A673 (cell line): ENCODE results near the gene PLB1. TPM values are rescaled to one million over a fixed set of nuclear protein-coding genes. Genes with fewer than 3 reads are reported as not detected.

Source experiments
- BruUV-seq: library from RNA; stranded (reverse); fragments of 400-500 nt; replicated peaks from 2 replicates; lab custom pipeline; 2021; lab: Mats Ljungman, UMichigan
- CTCF ChIA-PET: fragments of 300-600 bp; sonication (Branson Sonifier 250); formaldehyde crosslinking; loops from one replicate; lab custom pipeline; 2022; ENCODE audit warnings: antibody characterized with exemption; lab: Charles Lee
- POLR2A ChIA-PET: fragments of 300-600 bp; sonication (Branson Sonifier 250); formaldehyde crosslinking; loops from one replicate; lab custom pipeline; 2022; ENCODE audit warnings: antibody characterized with exemption; ENCODE audit not compliant: low non-redundant PET; lab: Charles Lee
- DNase-seq: peaks from one replicate; pipeline ENCODE4 v3.0.0-alpha.2; 2015; ENCODE audit warnings: low spot score
- H3K27ac ChIP-seq: fragments of 200-600 bp; sonication (generic); 2 replicates; pipeline ENCODE4 v1.5.1; 2016; ENCODE audit warnings: mixed run types, low read depth, mild to moderate bottlenecking, mixed read lengths, antibody characterized with exemption, low read length; ENCODE audit not compliant: poor library complexity, severe bottlenecking
- H3K27me3 ChIP-seq: fragments of 200-600 bp; sonication (generic); replicated peaks from 2 replicates; pipeline ENCODE4 v1.6.1; 2017; ENCODE audit warnings: mixed run types, low read depth, mild to moderate bottlenecking, mixed read lengths, antibody characterized with exemption, low read length; ENCODE audit not compliant: insufficient read depth, poor library complexity
- H3K36me3 ChIP-seq: fragments of 200-600 bp; sonication (generic); 2 replicates; pipeline ENCODE4 v1.6.1; 2016; ENCODE audit warnings: mixed run types, mild to moderate bottlenecking, mixed read lengths, antibody characterized with exemption, low read length; ENCODE audit not compliant: insufficient read depth, poor library complexity, severe bottlenecking
- H3K4me1 ChIP-seq: fragments of 200-600 bp; sonication (generic); 2 replicates; pipeline ENCODE4 v1.6.1; 2017; ENCODE audit warnings: mixed run types, mild to moderate bottlenecking, mixed read lengths, antibody characterized with exemption, low read length; ENCODE audit not compliant: insufficient read depth, poor library complexity, severe bottlenecking
- H3K4me3 ChIP-seq: fragments of 200-600 bp; sonication (generic); 2 replicates; pipeline ENCODE4 v1.5.1; 2016; ENCODE audit warnings: low read depth, mixed run types, mild to moderate bottlenecking, mixed read lengths, low read length; ENCODE audit not compliant: poor library complexity, severe bottlenecking
- H3K9me3 ChIP-seq: fragments of 200-600 bp; sonication (generic); 2 replicates; pipeline ENCODE4 v1.6.1; 2016; ENCODE audit warnings: mixed run types, low read depth, mild to moderate bottlenecking, mixed read lengths, antibody characterized with exemption, low read length; ENCODE audit not compliant: poor library complexity, severe bottlenecking
- EZH2 ChIP-seq: fragments of 200-600 bp; sonication (generic); IDR thresholded peaks from 2 replicates; pipeline ENCODE4 v1.6.1; 2017; ENCODE audit warnings: borderline replicate concordance, low read depth, mild to moderate bottlenecking, mixed read lengths, antibody characterized with exemption, low read length; ENCODE audit not compliant: poor library complexity, severe bottlenecking
- intact Hi-C: fragments of 100-400 bp; cut with micrococcal nuclease; formaldehyde crosslinking; loops from one replicate; pipeline ENCODE4 v1.10.0; 2022; ENCODE audit not compliant: unreplicated experiment
- total RNA-seq: library from RNA; stranded (reverse); gene quantifications from 2 replicates; pipeline ENCODE4 v1.2.3, GENCODE V29; 2021
- TF ChIP-seq, protein P1 (sequence below): fragments of 300-800, 200-600 bp; sonication (generic); conservative IDR thresholded peaks from 2 replicates; pipeline ENCODE4 v1.5.1; 2017; ENCODE audit warnings: low read depth, mild to moderate bottlenecking, antibody characterized with exemption, low read length, moderate library complexity, mixed read lengths

PLB1 gene
- total RNA-seq, 1 experiment from 2014 or later = 0.39 TPM

DNA sequence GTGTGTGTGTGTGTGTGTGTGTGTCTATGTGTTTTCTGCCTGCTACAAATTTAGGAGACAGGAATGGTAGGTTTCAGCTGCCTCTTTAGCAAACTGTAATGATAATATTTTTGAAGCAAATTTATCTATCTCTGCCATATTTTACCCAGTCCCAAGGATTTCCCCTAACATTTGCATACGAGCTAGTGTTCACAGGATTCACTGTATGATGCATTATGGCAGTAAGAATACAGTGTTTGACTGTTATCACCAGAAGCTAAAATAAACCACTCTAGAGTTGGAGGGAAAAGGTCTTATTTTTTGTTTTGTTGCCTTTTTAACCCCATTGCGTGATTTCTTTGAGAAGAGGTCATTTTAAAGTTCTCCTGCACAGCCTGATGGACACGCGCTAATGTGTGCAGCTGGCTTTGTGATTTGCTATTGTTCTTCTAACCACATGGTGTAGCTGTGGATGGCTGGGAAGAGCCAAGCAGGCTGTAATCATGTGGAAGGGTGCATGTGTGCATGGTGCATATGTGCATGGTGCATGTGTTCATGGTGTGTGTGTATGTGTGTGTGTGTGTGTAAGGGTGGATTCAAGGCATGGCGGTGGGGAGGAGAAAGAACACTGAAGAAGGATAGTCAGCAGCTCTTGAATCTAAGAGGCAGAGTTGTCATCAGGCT, 62.4 kb downstream of the PLB1 start:
- no peaks in the 10 kb centered on the region for H3K27me3 ChIP-seq
- ChIA-PET POLR2A (no interaction called here), CTCF (interaction anchor here (0.6 to 0.8 kb wide), 2 partner anchors 66 to 251 kb away, joined by 3 to 4 read pairs; no protein-coding TSS in a partner anchor)
- no TSS peak for BruUV-seq
- no peak overlapping the region for H3K27ac ChIP-seq
- TF ChIP-seq EZH2 = no peak
- TF ChIP-seq, protein P1, sequence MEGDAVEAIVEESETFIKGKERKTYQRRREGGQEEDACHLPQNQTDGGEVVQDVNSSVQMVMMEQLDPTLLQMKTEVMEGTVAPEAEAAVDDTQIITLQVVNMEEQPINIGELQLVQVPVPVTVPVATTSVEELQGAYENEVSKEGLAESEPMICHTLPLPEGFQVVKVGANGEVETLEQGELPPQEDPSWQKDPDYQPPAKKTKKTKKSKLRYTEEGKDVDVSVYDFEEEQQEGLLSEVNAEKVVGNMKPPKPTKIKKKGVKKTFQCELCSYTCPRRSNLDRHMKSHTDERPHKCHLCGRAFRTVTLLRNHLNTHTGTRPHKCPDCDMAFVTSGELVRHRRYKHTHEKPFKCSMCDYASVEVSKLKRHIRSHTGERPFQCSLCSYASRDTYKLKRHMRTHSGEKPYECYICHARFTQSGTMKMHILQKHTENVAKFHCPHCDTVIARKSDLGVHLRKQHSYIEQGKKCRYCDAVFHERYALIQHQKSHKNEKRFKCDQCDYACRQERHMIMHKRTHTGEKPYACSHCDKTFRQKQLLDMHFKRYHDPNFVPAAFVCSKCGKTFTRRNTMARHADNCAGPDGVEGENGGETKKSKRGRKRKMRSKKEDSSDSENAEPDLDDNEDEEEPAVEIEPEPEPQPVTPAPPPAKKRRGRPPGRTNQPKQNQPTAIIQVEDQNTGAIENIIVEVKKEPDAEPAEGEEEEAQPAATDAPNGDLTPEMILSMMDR = no peak
- H3K4me3 ChIP-seq = no peak overlapping the region
- no peaks in the 10 kb centered on the region for H3K36me3 ChIP-seq
- no peaks in the 10 kb centered on the region for H3K9me3 ChIP-seq
- no peaks in the 10 kb centered on the region for H3K4me1 ChIP-seq
- intact Hi-C loops = no loop called here
- DNase-seq = no peak

GRCh38 chr2:28558918-28559317, 63.1 kb downstream of the PLB1 start:
- CTCF ChIA-PET = no interaction called here
- H3K36me3 ChIP-seq = no peaks in the 10 kb centered on the region
- TF ChIP-seq EZH2 = no peak
- TF ChIP-seq, protein P1 = no peak
- BruUV-seq = no TSS peak
- no peaks in the 10 kb centered on the region for H3K4me1 ChIP-seq
- DNase-seq = no peak
- intact Hi-C loops = no loop called here
- no peak overlapping the region for H3K4me3 ChIP-seq
- H3K9me3 ChIP-seq = no peaks in the 10 kb centered on the region
- POLR2A ChIA-PET = no interaction called here
- H3K27me3 ChIP-seq = no peaks in the 10 kb centered on the region
- no peak overlapping the region for H3K27ac ChIP-seq

DNA sequence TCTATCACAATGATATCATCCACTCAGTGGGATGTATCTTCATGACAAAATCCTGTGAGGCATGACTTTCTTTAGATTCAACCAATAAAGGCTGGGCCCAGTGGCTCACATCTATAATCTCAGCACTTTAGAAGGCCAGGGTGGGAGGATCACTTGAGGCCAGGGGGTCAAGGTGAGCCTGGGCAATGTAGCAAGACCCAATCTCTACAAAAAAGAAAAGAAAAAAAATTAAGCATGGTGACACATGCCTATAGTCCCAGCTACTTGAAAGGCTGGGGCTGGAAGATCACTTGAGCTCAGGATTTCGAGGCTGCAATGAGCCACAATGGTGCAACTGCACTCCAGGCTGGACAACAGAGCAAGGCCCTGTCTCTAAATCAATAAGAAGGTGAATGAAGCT, 68.0 kb downstream of the PLB1 start:
- H3K27me3 ChIP-seq = no peaks in the 10 kb centered on the region
- intact Hi-C loops = loop anchor here (10.0 kb wide), 1 partner anchor 331 kb away; the partner anchor contains the start of gene WDR43
- H3K36me3 ChIP-seq = no peaks in the 10 kb centered on the region
- no peaks in the 10 kb centered on the region for H3K9me3 ChIP-seq
- H3K4me1 ChIP-seq = no peaks in the 10 kb centered on the region
- DNase-seq = no peak
- no peak overlapping the region for H3K4me3 ChIP-seq
- ChIA-PET CTCF (no interaction called here), POLR2A (no interaction called here)
- no peak for TF ChIP-seq EZH2
- TF ChIP-seq, protein P1 = no peak
- BruUV-seq = no TSS peak
- H3K27ac ChIP-seq = no peak overlapping the region
